ENCODE data around the gene LZTR1.
"Not testable (repeated sequence)": the region's sequence is repeated elsewhere in the genome, so short reads cannot be mapped to it uniquely, and the experiment has no call there.

LZTR1 gene

DNA sequence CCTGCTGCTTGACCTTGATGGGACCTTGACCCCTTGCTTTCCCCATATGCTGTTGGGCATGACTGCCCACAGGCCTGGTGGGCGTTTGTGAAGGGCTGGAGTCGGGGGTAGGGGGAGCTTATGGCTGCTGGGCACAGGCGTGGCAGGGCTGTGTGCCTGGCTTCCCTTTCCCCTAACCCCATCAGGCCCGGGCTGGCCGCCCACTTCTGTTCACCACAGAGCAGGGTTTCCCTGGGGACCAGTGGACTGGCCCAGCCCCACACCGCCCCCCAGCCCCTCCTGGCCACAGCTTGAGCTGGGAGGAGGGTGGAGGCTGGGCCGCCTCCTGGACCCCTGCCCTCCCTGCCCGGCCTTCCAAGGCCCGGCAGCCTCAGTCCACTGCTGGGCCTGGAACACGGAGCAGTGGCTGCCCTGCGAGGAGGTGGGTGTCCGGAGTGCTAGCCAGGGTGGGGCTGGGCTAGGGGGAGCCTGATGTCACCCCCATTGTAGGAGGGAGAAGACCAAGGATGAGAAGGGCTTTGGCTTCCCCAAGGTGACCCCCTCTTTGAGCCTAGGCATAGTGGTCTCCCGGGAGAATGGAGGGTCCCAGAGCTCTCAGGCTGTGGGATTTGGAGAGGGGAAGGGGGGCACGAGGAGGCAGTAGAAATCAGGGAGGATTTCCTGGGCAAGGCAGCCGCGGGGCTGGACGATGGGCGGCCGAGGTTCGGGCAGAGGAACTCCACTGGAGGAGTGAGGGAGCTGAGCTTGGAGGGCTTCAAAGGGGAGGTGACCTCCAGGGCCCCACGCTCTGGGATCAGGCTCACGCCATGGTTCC is 15.0 kb upstream of the LZTR1 start, which contains the start of gene AIFM3:
TSS of gene AIFM3 (plus strand) at position 373 of the 814 bp plus-strand sequence. CDS start 690 bp downstream, outside the sequence.
- no peak for DNase-seq

DNA sequence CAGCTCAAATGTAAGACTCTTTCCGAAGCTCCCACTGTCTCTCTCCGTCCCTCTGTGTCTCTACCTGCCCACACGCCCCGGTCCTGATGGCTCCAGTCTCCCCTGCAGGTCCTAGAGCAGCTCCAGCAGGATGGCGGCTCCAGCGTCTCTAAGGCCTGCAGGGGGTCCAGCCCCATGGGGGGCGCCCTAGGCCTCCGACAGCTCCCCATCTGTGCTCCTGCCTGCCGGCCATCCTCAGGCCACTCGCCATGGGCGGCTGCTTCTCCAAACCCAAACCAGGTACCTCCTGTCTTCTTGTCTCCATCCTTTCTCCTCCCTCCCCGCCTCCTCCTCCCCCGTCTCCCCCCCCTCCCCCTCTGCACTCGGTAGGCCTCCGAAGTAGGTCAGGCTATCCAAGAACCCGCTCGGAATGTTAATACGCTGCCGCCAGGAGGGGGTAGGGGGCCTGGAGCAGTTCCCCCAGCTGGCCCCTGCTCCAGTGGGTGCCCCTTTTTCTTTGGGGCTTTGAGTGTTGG is 14.3 kb upstream of the LZTR1 start:
- DNase-seq = peak; percentile 14

DNA sequence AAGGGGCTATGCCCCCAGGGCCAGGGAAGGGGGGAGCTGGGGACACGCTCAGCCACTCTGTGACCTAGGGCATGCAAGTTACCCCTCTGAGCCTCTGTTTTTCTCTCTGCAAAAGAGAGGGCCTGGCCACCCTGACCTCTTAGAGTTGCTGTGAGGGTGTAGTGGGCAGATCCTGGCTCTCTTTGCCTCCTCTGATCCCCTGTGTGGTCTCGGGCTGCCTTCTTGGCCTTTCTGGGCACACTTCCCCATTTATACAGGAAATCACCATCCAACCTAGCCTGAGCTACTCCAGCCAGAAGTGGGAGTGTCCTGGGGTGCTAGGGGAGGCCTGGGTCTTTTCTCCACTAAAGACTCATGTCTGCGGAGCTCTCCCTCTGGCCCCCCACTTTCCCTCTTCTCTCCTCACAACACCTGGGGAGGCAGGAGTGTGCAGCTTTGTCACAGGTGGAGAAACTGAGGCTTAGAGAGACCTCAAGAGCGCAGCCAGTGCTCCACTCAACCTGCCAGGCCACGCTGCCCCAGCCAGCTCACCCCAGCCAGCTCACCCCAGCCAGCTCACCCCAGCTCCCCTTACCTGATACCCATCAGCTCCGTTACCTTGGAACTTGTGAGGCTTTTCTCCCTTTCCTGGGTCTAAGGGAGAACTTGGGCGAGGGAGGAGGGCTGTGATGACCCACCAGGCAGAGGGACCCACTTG is 13.7 kb upstream of the LZTR1 start:
- no peak for DNase-seq

DNA sequence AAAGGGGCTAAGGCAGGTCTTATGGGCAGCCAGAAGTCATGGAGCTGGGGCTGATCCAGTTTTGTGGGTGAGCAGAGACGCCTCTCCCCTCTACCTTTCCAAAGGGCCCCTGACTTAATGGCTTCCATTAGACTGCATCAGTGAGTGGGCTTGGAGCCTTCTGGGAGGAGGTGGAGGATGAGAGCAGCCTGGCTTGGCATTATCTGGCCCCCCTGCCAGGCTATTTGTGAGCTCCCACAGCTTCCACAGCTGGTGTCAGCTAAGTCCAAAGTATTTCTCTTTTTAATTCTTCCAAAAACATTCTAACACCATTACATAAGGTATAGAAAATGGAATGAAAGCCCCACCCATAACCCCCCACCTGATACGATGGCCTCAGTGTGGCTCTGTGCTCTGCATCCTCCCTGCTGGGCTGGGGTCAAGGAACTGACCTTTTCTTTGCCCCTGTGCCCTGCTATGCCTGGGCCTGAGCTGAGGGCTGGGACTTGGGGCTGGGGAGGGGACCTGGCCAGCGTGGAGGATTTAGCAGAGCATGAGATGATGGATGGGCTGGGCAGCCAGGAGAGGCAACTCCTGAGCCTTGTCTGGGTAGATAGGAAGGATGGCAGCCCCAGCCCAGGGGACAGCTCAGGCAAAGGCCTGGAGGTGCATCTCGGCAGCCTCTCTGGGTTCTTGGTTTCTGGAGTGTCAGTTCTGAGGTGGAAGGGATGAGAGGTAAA is 11.0 kb upstream of the LZTR1 start:
- peak; percentile 41 for DNase-seq

DNA sequence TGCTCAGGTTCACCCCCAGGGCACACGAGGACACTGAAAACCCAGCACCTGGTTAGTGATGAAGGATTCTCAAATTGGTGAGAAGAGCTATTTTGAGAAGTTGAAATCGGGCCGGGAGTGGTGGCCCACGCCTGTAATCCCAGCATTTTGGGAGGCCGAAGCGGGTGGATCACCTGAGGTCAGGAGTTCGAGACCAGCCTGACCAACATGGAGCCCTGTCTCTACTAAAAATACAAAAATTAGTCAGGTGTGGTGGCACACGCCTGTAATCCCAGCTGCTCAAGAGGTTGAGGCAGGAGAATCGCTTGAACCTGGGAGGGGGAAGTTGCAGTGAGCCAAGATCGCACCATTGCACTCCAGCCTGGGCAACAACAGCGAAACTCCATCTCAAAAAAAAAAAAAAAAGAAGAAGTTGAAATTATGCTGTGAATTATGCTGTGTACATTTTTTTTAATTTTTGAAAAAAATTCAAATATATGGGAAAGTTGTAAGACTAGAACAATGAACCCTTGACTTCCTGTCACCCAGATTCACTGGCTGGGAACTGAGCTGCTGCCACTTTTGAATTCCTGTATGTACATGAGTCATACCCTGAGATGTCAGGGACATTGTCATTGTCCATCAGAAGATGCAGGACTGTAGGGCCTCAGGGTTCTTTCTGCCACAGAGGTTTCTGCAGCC is 9.9 kb upstream of the LZTR1 start:
- DNase-seq = not testable (repeated sequence)

DNA sequence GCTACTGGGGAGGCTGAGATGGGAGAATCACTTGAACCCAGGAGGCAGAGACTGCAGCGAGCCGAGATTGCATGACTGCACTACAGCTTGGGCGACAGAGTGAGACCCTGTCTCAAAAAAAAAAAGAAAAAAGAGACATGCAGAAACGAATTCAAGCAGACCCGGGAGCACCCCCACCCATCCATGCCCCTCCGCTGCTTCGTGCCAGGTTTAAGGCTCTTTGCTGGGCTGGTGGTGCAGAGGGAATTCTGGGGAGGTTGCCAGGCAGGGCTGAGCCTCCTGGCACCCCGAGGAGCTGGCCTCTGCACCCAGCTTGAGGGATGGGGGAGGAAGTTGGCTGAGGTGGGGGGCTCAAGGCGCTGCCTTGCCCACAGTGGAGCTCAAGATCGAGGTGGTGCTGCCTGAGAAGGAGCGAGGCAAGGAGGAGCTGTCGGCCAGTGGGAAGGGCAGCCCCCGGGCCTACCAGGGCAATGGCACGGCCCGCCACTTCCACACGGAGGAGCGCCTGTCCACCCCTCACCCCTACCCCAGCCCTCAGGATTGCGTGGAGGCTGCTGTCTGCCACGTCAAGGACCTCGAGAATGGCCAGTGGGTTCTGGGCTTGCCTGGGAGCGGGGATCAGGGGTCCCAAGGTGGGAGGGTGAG is 9.0 kb upstream of the LZTR1 start:
- DNase-seq = no peak

DNA sequence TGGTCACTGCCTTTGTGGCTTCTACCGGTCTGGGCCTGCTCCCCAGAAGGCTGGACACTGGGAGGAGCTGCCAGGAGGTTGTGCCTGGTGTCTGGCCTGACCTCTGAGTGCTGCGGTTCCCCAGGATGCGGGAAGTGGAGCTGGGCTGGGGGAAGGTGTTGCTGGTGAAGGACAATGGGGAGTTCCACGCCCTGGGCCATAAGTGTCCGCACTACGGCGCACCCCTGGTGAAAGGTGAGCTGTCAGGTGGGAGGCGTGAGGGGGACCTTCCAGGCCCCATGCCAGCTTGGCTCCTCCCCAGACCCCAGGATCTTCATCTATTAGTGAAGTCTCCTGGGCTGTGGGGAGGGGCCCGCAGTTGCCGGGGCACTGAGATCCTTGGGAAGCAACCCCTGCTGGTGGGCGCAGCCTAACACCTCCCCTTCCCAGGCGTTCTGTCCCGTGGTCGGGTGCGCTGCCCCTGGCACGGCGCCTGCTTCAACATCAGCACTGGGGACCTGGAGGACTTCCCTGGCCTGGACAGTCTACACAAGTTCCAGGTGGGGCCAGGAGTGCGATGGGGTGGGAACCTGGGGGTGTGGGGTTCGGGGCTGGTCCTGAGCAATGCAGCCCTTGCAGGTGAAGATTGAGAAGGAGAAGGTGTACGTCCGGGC is 8.3 kb upstream of the LZTR1 start:
- no peak for DNase-seq

DNA sequence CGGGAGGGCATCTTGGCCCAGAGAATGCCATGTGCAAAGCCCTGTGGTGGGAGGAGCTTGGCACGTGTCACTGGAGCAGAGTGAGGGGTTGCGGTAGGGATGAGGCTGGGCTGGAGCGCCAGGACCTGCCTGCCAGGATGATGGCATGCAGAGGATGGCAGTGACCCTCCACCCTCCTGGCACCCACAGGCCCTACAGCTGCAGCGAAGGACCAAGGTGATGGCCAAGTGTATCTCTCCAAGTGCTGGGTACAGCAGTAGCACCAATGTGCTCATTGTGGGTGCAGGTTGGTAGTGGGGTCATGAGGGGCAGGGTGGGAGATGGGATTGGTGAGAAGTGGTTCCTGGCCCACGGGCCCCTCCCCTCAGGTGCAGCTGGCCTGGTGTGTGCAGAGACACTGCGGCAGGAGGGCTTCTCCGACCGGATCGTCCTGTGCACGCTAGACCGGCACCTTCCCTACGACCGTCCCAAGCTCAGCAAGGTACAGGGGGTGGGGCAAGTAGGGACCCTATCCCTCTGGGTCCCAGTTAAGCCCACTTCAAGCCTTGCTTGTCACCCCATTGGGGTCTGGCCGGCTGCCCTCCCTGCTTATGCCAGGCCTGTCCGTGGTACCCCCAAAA is 7.7 kb upstream of the LZTR1 start:
- DNase-seq = no peak

DNA sequence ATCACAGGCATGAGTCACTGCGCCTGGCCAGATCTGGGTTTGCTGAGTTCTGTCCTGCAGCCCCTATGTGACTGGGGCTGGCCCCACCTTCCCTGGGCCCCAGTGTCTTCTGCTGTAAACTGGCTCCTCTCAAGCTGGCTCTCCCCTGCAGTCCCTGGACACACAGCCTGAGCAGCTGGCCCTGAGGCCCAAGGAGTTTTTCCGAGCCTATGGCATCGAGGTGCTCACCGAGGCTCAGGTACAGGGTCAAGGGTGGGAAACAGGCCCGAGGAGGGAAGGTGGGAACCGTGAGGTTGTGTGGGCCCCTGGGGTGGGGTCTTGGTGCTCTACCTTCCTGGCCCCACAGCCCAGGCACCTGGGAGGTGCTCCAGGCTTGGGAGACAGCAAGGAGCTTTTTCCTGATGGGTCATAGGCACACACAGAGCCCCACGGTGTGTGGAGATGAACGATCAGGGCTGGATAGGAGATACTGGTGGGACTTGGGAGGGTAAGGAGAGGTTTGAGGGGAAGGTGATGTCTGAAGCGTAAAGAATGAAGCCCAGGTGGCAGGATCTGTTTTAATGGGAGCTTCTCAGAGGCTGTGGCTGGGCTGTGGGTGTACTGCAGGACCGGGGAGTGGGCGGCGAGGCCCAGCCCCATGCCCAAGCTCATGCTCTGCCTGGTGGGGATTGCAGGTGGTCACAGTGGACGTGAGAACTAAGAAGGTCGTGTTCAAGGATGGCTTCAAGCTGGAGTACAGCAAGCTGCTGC is 6.4 kb upstream of the LZTR1 start:
- DNase-seq = no peak

DNA sequence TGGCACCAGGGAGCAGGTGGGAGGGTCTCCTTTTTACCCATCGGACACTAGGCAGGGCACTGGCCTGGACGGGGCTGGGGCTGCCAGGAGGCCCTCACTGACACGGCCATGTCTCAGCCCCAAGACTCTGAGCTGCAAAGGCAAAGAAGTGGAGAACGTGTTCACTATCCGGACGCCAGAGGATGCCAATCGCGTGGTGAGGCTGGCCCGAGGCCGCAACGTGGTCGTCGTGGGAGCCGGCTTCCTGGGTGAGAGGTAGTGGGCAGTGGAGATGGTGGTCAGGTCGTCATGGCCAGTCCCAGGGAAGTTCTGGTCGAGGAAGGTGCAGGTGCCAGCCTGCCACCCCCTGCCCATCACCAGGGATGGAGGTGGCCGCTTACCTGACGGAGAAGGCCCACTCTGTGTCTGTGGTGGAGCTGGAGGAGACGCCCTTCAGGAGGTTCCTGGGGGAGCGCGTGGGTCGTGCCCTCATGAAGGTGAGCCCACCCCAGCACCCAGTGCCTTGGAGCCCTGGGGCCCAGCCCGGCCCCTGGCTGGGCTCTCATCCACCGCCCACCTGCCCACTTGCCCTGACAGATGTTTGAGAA is 5.7 kb upstream of the LZTR1 start:
- DNase-seq = no peak

DNA sequence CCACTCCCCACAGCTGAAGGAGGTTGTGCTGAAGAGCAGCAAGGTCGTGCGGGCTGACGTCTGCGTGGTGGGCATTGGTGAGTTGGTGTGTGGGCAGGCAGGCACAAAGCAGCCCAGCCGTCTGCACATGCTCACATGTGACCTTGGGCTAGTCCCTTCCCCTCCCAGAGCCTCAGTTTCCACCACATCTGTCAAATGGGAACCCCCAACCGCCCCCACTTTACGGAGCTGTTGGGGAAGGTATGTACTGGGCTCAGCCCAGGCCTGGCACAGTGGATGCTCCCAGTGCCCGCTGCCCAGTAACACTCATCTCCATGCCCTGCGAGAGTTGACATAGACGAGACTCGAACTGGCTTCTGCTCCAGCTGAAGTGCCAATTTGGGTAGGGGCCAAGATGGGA is 5.1 kb upstream of the LZTR1 start:
- DNase-seq = no peak

DNA sequence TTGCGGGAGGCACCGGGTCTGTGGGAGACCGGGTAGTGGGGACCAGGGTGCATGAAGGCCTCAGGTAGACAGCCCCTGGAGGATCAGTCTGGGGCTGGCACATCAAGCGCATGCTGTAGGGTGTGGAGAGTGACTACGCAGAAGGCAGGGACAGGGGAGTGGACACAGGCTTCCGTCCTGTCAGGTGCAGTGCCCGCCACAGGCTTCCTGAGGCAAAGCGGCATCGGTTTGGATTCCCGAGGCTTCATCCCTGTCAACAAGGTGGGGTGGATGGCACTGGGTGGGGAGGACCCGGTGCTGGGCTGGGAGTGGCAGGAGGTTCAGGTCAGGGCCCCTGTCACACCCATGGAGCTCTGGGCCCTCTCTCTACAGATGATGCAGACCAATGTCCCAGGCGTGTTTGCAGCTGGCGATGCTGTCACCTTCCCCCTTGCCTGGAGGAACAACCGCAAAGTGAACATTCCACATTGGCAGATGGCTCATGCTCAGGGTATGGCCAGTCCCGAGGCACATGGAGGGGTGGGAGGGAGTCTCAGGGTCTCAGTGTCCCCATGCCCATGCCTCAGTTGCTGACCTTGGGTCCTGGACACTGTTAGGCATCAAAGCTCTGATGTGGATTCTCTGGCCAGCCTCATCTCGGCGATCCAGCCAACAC is 4.5 kb upstream of the LZTR1 start:
- DNase-seq = no peak

DNA sequence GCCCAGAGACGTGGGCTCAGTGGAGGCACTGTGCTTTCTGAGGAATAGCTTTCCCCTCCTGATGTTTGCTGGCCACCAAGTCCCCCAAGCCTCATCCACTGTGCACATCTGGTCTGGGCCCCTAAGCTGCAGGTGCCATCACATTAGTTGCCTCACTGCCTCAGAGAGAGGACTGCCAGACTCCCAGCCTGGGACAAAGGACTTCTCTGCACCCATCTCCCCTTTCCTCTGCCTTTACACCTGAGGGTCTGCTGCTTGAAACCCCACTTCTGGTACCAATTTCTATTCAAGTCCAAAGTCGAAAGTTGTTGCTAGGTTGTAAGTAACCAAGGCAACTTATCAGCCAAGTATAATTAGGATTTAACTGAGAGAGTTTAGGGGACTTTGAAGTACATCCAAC is 3.7 kb upstream of the LZTR1 start:
- no peak for DNase-seq

DNA sequence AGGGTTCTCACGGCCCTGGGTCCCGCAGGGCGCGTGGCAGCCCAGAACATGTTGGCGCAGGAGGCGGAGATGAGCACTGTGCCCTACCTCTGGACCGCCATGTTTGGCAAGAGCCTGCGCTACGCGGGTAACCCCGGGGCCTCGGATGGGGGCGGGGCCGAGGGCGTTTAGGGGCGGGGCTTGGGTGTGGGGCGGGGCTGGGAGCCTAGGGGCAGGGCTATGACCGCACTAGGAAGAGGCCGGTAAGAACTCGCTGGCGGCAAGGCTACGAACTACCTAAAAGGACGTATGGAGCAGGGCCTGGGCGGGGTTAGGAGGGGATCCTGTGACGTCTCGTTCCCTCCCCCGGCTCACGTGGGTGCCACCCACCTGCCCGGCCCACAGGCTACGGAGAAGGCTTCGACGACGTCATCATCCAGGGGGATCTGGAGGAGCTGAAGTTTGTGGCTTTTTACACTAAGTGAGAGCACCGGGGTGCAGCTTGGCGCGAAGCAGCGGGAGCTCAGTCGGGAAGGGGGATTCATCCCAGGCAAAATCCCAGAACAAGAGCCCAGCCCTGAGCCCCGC is 2.8 kb upstream of the LZTR1 start:
- DNase-seq = peak; percentile 58

DNA sequence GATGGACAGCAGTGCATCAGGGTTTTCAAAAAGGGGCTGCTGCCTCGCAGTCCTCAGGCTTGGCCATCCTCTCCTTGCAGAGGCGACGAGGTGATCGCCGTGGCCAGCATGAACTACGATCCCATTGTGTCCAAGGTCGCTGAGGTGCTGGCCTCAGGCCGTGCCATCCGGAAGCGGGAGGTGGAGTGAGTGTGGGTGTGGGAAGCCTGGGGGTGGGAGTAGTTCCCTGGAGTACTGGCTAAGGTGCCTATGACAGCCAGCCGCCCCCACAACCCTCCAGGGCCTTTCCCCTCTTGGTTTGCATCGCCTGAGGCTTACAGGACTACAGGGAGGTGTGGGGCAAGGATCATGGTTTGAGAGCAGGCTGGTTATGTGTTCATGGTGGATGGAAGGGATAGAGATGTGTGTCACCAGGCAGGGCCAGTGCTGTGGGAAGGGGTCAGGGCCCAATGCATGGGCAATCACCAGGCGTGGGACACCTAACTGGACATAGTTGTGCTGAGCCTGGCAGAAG is 2.1 kb upstream of the LZTR1 start:
- no peak for DNase-seq

DNA sequence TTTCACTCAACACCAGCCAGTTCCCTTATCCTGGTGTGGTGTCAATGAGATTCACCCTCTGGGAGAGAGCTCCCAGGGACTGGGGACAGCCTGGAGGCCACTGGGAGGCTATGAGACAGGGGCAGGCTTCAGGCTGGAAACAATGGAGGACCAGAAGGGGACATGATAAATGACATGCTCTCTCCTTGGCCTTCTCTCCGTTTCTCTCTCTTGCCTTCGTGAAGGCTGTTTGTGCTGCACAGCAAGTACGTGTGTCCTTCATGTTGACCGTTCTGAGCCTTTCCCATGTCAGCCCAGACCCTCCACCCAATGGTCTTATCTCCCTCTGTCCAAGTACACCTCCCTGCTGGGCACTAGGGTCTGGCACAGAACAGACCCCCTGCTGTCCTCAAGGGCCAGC is 1.6 kb upstream of the LZTR1 start:
- no peak for DNase-seq

DNA sequence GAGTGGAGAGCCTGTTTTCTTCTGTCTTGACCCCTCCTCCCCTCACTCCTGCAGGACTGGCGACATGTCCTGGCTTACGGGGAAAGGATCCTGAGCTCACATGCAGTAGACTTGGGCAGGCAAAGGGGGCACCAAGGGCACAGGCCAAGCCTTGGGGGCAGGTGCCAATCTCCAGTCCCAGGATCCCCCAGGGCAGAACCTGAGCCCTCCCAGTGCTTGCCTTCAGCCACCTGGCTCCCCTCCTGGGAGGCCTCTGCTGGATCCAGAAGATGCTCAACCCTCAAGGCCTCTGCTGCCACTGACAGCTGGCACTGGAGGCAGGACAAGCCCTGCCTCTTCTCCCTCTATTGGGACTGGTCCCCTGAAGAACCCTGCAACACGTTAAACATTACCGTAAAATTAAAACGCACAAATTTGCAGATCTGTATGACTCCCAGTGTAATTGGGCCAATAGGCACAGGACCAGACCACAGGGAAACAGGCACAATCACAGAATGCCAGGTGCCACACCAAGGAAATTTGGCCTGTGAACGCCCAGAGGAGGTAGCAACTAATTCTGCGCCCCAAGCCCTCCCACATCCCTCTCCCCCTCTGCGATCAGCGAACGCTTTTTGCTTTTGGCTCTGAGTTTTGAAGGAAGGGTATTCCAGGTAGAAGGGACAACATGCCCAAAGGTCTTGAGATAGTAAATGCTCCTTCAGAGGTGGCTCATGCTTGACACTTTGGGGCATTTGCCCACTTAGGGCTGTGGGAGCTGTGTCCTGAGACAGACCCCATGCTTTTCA is 967 bp upstream of the LZTR1 start:
- no peak for DNase-seq

DNA sequence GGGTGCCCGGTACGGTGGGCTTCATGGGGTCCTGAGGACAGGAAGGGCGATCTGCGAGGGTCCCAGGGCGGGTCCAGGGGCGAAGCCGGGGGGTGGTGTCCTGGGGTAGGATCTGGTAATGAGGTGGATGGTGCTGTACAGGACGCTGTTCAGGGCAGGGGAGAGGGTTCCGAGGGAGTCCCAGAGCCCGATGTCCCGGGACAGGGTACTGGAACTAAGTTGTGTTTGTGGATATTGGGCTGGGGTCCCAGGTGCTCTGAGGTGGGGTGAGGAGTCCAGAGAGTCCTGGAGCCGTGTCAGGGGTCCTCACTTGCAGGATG is 426 bp downstream of the LZTR1 start:
- no peak for DNase-seq
